Omental fat pad (tissue), 4 donors: ENCODE data around the gene IRX4. TPM values are rescaled to one million over a fixed set of nuclear protein-coding genes. Genes with fewer than 3 reads are reported as not detected.

Source experiments
- ATAC-seq: fragments of 150-250 bp; one replicate; pipeline ENCODE4 v1.9.1; 2016; ENCODE audit warnings: mild to moderate bottlenecking, moderate library complexity; ENCODE audit not compliant: low FRiP score
- DNase-seq: peaks from one replicate; pipeline ENCODE4 v3.0.0-alpha.2; 2019; ENCODE audit warnings: low spot score
- total RNA-seq, 4 donors: library from RNA; depleted of rRNA; stranded (reverse); fragments of >200 nt; gene quantifications; one replicate each; pipeline ENCODE4 v1.1.0, GENCODE V29; 2016
- TF ChIP-seq, protein P1 (sequence below), 3 donors: fragments of 450-650 bp; IDR thresholded peaks; one replicate each; pipeline ENCODE4 v1.5.1; 2016 to 2017; ENCODE audit warnings: antibody characterized with exemption in 3 of 3, mild to moderate bottlenecking in 3 of 3, moderate library complexity in 2 of 3

The IRX4 gene
- total RNA-seq, 4 donors from 2014 or later: not detected

GRCh38 chr5:1926471-1927341 is 44.0 kb upstream of the IRX4 start:
- ATAC-seq: no peak
- TF ChIP-seq, protein P1, sequence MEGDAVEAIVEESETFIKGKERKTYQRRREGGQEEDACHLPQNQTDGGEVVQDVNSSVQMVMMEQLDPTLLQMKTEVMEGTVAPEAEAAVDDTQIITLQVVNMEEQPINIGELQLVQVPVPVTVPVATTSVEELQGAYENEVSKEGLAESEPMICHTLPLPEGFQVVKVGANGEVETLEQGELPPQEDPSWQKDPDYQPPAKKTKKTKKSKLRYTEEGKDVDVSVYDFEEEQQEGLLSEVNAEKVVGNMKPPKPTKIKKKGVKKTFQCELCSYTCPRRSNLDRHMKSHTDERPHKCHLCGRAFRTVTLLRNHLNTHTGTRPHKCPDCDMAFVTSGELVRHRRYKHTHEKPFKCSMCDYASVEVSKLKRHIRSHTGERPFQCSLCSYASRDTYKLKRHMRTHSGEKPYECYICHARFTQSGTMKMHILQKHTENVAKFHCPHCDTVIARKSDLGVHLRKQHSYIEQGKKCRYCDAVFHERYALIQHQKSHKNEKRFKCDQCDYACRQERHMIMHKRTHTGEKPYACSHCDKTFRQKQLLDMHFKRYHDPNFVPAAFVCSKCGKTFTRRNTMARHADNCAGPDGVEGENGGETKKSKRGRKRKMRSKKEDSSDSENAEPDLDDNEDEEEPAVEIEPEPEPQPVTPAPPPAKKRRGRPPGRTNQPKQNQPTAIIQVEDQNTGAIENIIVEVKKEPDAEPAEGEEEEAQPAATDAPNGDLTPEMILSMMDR (IDR thresholded peaks at IDR 0.05): no peak
- no peak for DNase-seq

GRCh38 chr5:1926071-1926440 is 43.3 kb upstream of the IRX4 start:
- DNase-seq (no peak), ATAC-seq (no peak)
- TF ChIP-seq, protein P1 (IDR thresholded peaks at IDR 0.05): no peak

DNA sequence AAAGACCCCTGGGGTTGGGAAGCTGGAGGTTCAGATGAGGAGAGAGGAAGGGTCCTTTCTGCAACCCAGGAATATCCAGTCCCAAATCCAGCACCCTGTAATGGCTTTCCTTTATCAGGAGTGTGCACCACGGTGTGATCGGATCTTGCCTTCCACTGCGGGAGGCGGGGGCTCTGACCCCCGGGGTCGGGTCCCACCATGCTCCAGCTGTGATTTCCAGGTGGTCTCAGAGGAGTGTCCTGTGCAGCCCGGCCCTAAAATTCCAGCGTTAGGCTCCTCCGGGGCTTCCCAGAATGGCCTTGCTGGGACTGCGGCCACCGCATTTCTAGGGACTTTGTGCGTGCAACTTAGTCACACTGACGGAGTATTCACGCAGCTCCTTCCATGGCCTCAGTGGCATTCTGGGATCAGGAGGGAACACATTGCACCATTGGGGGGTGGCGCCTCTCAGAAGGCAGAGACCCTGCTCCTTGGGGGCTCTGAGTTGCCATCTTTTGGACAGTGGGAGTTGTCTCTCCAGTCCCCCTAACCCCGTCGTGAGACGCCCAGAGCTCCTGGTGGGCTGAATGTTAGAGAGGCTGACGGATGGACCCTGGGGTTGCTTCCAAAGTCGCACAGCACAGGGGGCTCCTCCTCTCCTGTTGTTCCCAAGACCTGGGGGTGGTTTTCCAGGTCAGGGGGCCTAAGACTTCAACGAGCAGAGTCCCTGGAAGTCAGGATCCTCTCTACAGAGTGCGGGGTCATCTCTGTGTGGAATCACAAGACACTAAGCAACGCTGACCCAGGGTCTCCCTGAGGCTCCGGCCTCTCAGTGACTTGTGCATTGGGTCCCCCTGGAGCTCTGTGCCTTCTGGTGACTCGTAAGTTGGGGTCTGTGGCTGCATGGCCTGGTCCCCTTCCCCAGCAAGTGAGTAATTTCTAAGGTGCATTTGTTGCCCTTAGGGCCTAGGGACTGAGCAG is 42.7 kb upstream of the IRX4 start:
- ATAC-seq: no peak
- TF ChIP-seq, protein P1 (IDR thresholded peaks at IDR 0.05): no peak
- no peak for DNase-seq

DNA sequence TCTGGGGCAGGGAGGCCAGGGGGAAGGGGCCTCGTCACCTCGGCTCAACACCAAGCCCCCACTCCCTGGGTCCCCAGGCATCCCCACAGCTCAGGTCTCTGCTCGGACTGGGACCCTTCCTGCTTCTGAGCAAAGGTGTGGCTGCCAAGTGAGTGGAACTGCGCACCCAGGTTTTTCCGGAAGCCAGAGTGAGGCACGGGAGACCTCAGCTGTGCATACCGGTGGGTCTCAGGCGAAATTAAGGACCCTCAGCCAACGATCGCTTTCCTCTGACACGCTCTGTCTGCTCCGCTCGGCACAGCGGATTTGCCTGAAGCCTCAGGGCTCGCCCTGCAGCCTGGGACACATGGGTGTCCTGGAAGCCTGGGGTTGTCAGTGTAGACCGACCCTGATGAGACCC is 41.0 kb upstream of the IRX4 start:
- DNase-seq (no peak), ATAC-seq (no peak)
- TF ChIP-seq, protein P1 (IDR thresholded peaks at IDR 0.05): no peak

DNA sequence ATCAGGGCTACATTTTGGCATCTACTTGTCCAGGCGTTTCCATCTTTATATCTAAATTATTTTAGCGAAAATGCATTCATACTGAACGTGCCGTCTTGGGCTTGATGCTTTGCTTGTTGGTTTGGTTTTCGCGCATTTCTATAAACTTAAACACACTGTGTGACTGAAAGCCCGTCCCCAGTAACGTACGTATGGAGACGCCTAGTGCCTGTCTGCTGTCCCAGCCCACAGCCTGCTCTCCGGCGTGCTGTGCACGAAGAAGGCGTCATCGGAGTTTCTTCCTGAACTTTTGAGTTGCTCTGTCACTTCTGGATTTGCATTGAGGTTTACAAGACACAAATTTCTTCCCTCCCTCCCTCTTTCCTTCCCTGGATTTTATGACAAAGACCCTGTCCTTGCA is 40.6 kb upstream of the IRX4 start:
- TF ChIP-seq, protein P1 (IDR thresholded peaks at IDR 0.05): no peak
- DNase-seq: no peak
- no peak for ATAC-seq

- no peak for DNase-seq
- ATAC-seq: no peak
Observed at GRCh38 chr5:1921711-1922110, 39.0 kb upstream of the IRX4 start.

More at GRCh38 chr5:1921711-1922110, 39.0 kb upstream of the IRX4 start:
- TF ChIP-seq, protein P1 (IDR thresholded peaks at IDR 0.05): no peak
